ENCODE results near the gene RASAL2.
"Not testable (repeated sequence)": the region's sequence is repeated elsewhere in the genome, so short reads cannot be mapped to it uniquely, and the experiment has no call there.

Gene RASAL2

DNA sequence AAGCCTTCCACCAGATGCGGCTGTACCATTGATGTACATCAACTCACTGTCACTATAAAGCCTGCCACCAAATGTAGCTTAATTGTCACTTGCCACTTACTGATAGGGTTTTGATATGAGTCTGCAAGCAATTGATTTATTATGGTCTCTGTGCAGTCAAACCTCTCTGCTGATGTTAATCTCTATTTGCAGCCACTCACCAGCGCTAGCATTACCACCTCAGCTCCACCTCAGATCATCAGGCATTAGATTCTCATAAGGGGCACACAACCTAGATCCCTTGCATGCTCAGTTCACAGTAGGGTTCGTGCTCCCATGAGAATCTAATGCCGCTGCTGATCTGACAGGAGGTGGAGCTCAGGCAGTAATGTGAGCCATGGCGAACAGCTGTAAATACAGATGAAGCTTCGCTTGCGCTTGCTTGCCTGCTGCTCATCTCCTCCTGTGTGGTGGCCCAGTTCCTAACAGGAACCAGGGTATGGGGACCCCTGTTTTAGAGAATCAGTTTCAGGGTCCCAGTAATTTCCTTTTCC is 26.7 kb downstream of the RASAL2 start:
- not testable (repeated sequence) for DNase-seq

DNA sequence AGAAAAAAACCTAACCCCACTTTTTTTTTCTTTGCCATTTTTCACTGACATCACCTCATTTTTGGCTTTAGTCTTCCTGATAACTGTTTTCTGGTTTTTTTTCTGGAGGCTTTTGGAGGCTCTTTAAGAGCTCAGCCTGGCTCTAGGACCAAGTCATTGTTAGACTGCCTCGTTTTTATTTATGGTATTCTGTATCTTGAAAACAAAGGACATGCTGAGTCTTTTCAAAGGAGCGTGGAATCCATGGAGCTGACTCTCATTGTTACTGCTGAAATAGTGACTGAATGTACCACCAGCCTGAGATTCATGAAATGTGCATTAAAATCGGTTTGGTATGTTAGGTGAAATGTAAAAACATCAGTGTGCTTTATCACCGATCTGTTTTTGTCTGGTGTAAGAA is 28.0 kb downstream of the RASAL2 start:
- DNase-seq = no peak

DNA sequence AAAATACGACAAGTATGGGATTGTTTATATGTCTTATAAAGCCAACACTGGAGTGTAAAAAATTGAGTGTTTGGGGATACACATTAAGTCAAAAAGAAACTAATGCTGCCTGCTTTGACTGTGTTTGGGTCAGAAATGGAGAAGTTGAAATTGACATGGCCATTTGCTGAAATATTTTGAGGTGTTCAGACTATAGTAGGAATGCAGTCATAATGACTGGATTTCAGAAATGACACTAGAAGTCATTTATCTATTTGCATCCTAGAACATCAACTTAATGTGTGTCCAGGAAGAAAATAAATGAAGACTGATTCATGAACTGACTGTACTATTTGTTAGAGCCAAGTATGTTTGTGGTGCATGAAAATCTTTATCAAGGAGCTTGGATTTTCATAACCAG is 28.4 kb downstream of the RASAL2 start:
- DNase-seq = no peak

DNA sequence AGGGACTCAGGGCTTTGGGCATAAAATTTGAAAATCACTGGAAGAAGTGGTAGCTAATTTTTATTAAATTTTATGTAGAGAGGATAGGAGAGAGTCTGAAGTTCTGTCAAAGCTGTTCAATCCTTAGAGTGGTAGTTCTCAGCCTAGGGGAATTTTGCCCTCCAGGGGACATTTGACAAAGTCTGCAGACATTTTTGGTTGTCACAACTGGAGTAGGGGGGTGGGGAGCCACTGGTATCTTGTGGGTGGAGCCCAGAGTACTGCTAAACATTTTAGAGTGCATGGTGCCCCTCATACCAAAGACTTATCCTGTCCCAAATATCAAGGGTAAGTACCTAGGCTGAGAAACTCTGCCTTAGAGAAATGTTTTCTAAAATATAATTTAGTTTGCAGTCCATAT is 30.2 kb downstream of the RASAL2 start:
- DNase-seq = no peak

DNA sequence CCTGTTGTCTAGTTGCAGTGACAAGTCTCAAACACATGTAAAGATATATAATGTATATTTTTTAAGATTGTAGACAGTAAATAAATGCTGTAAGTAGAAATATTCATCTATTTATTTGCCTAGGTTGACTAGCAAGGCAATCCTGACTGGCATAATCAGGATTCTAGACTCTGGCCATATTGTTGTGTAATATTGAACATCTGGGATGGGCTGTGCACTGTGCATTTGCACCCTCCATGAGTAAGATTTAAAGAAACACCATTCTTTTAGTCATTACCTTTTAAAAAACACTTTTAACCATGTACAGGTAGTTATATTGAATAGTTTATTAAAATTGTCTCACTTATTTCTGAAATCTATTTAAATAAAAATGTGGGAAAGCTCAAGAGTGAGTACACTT is 32.4 kb downstream of the RASAL2 start:
- DNase-seq = no peak

DNA sequence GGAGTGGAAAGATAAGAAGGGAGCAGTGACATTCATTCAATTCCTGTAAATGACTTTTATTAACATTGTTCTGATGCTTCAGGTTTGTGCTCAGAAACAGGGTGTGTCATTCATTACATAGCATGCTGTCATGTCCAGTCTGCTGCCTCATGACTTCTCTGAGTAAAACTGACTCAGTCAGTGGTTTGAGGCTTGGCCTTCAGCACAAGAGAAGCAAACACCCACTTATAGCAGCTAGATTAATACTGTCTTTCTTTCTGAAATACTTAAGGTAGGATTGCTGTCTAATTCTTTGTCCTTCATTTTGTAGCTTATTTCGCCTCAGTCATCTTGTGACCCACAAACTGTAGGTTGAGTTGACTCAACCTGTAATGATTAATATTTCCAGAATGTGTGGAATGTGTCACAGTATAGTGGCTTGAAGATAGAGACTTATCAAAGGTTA is 32.9 kb downstream of the RASAL2 start:
- no peak for DNase-seq

DNA sequence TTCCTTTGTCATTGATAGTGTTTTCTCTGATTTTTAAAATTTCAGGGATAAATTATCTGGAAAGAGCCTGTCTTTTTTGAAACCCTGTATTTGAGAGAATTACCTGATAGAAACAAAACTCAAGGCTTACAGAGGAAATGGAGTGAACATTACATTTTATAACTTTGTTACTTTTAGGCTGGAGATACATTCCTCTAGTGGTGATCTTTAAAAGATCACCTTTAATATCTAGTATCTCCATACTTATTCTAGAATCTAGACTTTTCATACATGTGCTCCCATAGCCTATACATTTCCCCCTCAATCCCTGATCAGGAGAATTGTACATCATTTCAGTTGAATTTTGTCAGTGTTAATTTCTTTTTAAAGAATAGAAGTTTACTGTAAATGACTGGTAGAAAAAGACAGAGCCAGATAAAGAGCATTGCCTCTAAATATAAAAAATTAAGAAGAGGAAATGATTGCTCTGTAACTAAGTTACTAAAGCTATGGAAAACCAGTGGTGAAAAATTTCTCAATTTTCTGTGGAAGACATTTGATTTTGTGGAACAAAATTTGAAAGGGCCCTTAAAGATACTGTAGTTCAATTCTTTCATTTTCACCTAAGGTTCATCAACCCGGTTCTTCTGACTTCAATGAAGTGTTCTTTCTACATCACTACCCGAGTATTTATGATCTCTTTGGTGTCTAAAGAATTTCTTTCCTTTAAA is 33.7 kb downstream of the RASAL2 start:
- no peak for DNase-seq

DNA sequence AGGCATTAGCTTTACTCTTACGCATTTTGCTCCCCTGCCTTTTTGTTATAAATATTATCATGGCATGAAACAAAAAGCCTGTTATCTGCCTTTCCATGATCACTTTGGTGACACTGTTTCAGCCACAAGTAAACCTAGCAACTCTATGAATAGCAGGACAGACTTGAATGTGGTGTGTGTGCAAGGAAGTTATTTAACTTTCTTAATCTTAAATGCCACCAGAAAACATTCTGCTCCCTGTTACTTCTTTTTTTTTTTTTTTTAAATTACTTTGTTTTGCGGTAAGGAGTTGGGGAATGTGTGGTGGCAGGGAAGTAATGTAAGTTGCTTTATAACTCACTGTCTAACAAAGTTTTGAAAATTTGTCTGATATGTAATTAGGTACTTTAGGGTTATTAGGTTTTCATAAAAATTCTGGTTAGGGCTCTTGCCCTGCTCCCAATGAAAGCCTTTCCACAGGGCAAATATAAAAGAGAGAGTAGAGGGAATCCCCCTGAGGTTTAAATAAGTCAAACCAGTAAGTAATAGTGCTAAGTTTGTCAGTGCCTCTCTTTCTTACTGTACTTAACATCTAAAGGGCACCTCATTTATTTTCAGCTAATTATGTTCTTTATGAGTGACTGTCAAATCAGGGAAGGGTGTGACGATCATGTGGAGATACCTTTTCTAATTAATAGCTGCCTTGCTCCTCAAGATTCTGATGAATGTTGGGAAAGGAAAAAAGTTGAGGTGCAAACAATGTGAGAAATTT is 39.5 kb downstream of the RASAL2 start:
- no peak for DNase-seq

DNA sequence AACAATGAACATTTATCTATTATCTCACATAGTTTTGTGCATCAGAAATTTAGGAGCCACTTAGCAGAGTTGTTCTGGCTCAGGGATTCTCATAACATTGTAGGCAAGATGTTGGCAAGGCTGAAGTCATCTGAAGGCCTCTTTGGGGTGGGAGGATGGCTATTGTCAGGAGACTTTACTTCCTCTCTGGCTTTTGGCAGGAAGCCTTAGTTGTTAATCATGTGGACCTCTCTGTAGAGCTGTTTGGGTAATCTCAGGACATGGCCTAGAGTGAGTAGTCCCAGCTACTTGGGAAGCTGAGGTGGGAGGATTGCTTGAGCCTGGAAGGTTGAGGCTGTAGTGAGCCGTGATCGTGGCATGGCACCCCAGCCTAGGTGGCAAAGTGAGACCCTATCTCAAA is 40.2 kb downstream of the RASAL2 start:
- DNase-seq = no peak

DNA sequence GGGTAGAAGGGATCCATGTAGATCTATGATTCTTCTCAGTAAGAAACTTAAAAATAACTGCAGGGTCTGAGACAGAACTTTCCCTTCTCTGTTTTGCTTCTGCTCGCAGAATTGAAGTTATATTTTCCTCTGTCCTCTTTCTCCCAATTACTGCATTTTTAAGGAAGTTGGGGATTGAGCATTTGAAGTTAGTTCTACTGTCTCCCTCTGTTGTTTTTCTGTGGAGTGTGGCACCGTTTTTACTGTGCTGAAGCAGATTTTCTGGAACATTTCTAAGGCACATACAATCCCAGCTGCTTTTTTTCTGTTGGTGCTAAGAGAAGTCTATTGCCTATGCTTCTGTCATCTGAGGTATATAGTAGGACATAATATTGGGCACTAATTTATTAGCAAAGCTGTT is 43.3 kb downstream of the RASAL2 start:
- no peak for DNase-seq

DNA sequence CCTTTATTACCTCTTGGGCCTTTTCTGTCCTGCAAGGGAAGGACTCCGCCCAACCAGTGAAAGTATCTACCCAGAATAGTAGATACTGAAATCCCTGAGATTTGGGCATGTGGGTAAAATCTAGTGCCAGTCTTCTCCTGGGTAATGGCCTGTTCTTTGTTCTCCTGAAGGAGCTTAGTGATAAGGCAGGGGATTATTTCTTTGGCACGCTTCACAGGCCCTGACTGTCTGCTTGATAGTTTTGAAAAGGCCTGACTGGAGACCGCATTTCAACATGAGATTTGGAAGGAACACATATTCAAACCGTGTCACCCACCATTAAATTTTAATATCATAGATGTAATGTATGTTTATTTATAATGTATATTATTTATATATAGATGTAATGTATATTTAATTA is 48.9 kb downstream of the RASAL2 start:
- no peak for DNase-seq

DNA sequence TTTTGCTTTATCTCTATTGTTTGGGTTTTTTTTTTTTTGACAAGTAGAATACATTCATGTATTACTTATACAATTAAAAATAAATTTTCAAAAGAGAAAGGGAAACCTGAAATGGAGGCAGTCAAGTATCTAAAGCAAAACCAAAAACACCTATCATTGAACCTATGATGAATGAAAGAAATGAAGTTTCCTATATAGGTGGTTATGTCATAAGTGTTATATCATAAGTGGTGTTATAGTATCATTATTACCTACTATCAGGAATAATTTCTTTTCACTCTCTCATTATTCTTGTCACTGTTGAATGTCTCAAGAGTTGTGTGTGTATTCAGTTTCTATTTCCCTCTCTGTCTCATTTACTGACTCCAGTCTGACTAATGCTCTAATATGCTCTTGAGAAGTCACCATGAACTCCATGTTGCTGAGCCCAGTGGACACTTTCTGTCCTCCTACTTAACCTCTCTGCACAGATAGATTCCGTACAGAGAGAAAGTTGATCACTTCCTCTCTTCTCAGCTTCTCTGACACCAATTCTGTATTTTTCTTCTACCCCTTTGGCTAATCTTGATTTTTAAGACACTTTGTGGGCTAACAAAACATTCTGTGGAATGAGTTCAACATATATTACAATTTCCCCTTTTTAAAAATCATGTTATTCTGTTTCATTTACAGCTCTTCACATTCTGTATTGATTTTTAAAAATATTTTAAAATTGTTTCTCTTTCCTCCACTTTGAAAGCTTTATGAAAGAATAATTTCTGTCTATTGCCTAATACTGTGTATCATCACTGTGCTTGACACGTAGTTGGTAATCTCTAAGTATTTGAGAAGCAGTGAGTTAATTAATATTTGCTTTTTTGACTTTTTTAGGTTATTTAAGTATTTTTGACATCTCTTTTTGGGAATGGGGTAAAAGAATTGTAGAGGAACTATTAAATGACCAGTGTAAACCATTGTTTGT is 50.1 kb downstream of the RASAL2 start:
- no peak for DNase-seq

DNA sequence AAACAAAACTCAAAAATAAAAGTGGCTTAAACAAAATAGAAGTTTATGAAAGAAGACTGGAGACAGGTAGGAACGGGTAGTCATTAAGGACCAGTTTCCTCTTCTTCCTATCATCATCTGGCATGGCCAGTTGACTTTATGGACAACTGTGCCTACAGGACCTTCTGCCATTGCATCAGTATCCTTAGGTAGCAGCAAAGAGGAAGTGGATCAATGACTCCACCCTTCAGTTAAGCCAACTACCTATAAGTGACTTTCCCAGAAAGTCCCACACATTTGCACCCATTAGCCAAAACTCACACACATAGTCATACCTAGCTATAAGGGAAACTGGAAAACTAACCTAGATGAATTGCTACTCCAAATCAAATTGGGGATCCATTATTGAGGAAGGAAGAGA is 51.7 kb downstream of the RASAL2 start:
- no peak for DNase-seq

DNA sequence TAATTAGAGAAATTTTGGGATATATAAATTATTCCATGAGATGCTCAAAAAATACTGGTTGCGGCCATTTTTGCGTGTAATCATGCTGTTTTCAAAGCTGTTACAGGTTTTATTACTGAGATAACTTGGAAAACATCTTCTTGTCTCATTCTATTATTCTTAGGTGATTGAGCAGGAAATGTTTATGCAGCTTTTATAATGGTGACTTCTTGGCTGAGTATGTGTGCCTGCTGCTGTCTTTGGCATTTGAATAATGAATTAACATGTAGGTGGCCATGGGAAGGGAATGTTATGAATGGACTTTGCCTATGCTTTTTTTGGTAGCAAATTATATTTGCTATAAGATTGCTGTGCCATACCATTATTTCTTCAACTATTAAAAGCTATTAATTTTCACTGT is 52.5 kb downstream of the RASAL2 start:
- no peak for DNase-seq

DNA sequence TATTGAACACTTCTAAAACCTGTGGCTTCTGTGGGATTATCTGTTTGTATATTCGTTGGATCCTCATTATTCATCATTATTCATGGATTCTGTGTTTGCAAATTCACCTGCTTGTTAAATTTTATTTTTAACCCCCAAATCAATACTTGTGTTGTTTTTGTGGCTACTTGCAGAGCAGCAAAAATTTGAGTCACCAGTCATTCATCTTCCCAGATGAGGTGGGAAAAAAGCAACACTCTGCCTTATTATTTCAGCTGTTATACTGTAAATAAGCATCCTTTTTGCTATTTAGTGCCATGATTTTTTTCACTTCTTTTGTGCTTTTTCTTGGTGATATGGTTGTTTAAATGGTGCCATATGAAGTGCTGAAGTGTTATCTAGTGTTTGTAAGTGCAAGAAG is 56.7 kb downstream of the RASAL2 start:
- no peak for DNase-seq

DNA sequence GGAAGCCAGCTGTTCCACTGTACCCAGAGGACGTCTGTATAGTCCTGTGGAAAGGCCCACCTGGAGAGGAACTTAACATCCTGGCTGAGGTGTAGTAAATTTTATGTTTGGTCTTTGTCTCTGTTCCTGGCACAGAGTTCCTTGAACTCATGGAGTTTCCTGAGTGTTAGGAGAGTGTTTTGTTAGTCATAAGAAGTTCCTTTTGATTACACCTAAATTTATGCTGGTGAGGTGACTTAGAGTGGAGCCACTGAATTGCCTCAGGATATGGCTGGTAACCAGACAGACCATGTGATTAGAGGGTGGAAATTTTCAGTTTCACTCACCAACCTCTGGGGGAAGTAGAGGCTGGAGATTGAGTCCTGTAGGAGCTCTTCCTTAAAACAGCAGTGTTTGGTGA is 57.9 kb downstream of the RASAL2 start:
- no peak for DNase-seq

DNA sequence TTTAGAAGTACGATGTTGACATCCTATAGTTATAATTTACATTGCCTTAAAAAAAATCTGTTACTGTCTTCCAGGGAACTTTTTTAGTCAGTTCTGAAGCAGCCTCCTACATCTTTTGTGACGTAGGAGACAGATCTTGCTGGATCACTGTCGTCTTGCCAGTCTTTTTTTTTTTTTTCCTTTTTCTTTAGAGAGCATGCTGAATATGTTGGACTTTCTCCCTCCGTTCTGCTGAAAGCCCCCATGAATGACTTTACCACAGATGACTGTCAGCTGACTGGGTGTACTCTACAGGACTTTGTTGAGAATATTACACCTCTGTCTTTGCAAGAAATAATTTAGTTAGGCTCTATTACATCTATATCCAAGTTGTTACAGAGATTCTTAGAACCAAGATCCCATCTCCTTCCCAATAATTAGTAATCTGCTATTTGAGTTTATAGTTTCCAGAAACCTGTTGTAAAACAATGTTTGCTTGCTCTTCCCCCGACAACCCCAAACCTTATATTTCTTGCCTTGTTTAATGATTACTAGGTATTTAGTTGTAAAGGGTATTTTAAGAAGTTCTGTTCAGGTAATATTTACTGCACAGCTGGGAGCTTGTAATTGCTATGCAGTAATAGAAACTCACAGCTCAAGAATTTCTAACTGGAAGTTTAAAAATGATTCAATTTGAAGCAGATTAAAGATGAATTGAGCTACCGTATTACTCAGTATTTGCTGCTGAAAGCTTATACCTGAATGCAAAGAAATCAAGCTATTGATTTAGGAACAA is 61.8 kb downstream of the RASAL2 start:
- DNase-seq = no peak

DNA sequence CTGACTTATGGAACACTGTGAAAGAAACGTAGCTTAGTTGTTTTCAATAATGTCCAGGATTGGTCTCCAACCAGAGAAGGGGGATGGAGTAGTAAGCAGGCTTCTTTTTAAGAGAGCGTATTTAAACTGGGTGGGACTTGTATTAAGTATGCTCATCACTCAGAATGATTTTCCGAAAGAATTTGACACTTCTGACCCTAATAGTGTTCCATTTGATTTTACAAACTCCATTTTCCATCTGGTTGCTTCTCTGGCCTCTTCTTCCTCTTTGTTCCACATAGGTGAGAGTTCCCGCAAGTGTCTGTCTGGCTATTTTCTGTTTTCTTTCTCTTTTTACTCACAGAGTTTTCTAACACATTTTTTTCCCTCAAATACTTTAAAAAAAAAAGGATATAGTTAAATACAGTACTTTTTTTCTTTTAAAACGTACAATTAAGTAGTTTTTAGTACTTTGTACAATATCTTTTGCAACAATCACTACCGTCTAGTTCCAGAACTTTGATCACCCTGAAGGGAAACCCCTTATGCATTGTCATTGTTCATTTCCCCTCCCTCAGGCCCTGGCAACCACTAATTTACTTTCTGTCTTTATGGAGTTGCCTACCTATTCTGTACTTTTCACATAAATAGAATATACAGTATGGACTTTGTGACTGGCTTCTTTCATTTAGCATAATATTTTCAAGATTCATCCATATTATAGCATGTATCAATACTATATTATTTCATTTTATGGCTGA is 67.0 kb downstream of the RASAL2 start:
- DNase-seq = no peak

DNA sequence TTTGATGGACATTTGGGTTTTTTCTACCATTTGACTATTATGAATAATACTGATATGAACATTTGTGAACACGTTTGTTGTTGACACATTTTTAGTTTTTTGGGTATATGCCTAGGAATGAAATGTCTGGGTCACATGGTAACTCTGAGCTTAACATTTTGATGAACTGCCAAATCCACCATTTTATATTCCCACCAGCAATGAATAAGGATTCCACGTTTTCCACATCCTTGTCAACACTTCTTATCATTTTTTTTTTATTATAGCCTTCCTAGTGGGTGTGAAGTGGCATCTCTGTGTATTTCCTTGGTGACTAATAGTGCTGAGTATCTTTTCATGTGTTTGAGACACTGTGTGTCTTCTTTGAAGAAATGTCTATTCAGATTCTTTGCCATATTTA is 67.6 kb downstream of the RASAL2 start:
- DNase-seq = no peak

DNA sequence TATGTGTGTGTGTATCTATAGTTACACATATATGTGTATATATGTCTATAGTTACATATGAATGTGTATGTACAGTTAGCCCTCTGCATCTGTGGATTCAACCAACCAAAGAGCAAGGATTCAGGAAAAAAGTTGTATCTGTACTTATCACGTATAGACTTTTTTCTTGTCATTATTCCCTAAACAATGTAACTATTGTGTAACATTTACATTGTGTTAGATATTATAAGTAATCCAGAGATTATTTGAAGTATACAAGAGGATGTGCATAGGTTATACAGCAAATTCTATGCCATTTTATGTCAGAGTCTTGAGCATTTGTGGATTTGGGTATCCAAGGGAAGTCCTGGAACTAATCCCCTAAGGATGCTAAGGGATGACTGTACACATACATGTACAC is 71.3 kb downstream of the RASAL2 start:
- no peak for DNase-seq

DNA sequence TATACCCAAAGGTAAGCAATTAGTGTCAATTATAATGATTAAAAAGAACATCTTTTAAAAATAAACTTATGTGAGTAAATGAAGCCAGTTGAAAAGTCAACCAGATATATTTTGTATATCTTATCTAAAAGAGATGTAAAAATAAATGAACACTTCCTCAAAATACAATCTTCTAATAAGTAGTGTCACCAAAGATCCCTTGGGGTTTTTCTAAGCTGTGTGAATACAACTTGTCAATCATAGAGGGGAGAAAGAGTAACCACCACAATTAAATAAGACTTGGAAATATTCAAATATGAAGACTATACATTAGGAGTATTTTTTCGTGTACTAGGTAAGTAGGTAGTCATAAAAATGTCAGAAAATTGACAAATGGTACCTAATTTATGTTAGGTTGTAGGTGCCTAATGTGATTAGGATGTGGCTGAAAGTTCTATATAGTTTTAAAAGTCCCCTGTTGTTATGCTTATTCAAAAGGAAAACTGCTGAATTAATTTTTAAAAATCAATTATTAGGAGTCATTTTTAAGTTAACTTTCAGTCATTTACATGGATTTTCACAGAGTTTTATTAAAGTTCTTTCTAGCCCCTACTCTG is 72.6 kb downstream of the RASAL2 start:
- no peak for DNase-seq

Measured in cortex of kidney (tissue), 1 donor.